GM19324 (cell line): Measurements from ENCODE around the gene MXRA8.

Experiments used
- ATAC-seq: cut with Tn5 transposase; IDR thresholded peaks from one replicate; pipeline ENCODE4 v1.9.1; 2021; ENCODE audit warnings: mild to moderate bottlenecking, moderate library complexity; ENCODE audit not compliant: unreplicated experiment, low FRiP score

MXRA8 gene

DNA sequence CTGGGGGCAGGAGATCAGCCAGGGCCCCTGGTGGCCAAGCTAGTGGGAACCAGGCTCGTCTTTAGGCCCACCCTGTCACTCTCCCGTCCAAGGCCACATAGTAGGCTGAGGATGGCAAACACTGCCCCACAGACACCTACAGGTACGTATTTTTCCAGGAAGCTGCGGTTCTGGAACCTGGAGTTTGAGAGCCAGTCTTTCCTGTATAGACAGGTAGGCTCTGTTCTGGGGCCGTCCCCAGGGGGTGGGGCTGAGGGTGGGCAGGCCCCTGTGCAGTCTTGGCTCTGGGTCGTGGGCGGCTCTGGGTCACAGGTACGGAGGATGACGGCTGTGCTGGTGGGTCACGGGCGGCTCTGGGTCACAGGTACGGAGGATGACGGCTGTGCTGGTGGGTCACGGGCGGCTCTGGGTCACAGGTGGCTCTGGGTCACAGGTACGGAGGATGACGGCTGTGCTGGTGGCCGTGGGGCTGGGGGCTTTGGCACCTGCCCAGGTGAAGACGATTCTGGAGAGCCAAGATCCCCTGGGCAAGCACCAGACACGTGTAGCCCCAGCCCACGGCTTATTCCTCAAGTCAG is 47.8 kb downstream of the MXRA8 start:
- no peak for ATAC-seq

GRCh38 chr1:1310109-1310385 is 48.3 kb downstream of the MXRA8 start:
- no peak for ATAC-seq

GRCh38 chr1:1309251-1310108 is 48.9 kb downstream of the MXRA8 start:
- no peak for ATAC-seq

GRCh38 chr1:1308756-1309250 is 49.6 kb downstream of the MXRA8 start:
- peak; percentile 0 for ATAC-seq

DNA sequence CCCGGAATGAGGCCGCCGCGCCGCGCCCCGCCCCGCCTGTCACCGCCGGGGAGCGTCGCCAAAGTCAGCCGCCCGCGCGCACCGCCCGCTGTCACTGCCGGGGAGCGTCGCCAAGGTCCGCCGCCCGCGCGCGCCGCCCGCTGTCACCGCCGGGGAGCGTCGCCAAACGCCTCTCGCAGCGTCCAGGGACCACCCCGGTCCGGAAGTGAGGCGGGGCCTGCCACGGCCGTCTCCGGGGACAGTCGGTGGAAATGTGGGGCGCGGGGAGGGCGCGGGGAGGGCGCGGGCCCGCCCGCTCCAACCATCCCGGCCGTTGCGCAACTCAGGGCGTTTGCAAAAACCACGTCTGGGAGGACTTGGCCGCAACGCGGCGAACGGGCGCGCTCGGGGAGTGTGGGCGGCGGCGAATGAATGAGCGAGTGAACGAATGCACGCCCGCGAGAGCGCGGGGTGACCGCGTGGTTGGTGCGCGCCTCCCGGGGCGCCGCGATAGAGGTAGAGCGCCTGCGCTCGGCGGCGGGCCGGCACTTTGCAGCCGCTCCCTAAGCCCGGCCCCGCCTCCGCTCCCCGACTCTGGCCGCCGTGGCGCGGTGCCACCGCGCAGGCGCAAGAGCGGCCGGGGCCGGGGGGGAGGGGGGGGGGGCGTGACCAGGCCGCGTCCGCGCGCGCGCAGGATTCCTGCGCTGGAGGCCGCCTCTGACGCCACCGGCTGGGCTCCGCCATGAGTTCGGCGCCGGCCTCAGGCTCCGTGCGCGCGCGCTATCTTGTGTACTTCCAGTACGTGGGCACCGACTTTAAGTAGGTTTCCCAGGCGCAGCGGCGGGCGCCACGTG is 50.2 kb downstream of the MXRA8 start, which contains the start of the genes ACAP3 and PUSL1:
Gene ACAP3, minus strand, starts transcription at position 8 of the 833 bp plus-strand sequence. CDS start 115 bp downstream, outside the sequence.
Gene PUSL1, plus strand, starts transcription at position 675 of the 833 bp plus-strand sequence. Its CDS starts 47 bp downstream, at position 722.
- peak; percentile 76 for ATAC-seq

DNA sequence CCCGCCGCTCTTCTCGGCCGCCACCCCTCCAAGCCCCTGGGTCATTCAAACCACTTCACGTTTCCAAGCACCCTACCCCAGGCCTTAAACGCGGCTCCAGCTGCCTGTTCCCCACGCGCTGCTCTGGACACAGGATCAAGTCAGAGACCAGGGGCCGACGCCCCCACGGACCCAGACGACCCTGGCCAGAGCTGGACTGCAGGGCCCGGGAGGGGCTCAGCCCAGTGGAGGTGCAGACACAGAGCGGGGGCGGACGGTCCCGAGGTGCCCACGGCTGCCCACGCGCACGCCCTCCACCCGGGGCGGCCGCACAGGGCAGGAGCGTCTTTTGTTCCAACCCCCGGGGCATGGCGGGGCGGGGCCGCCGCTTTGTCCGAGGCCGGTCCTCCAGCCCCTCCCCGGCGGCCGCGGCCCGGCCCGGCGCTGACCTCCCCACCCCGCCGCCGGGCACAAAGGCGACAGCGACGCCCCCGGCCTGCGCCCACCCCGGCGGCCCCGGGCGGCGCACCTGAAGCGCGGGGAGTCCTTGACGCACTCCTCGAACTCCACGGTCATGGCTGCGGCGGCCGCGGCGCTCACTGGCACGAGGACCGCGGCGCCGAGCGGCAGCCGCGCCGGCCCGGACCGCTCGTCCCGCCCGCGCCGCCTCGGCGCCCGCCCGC is 51.0 kb downstream of the MXRA8 start:
- ATAC-seq: peak; percentile 16

GRCh38 chr1:1306661-1307260 is 51.6 kb downstream of the MXRA8 start:
- no peak for ATAC-seq

DNA sequence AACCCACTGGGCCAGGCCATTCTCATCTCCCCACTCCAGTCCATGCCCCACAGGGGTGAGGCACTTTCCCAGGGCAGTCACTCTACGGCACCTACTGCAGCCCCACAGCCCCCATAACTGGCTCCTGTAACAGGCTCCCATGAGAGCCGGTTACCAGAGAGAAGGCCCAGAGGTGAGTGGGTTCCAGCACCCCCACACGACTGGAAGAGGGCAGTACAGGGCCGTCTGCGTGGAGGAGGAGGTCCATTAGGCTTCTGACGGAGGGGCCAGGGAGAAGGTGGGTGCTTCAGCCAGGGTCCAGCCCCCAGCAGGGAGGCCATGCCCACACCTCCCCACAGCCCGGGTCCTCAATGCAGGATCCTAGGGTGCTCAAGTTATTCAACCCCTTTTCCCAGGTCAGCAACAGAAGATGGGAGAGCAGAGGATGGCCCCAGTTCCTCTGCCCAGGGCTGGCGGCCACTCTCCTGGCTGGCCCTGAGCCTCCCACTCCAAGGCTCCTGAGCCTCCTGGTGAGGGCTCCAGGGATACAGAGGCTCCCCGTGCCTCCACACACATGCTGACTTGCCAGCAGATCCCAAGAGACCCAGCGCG is 52.2 kb downstream of the MXRA8 start:
- ATAC-seq: no peak

GRCh38 chr1:1305300-1306069 is 52.9 kb downstream of the MXRA8 start:
- ATAC-seq: no peak

GRCh38 chr1:1304331-1305299 is 53.7 kb downstream of the MXRA8 start:
- ATAC-seq: no peak

- ATAC-seq: no peak
These were observed 54.6 kb downstream of the MXRA8 start for GRCh38 chr1:1303736-1304135.

DNA sequence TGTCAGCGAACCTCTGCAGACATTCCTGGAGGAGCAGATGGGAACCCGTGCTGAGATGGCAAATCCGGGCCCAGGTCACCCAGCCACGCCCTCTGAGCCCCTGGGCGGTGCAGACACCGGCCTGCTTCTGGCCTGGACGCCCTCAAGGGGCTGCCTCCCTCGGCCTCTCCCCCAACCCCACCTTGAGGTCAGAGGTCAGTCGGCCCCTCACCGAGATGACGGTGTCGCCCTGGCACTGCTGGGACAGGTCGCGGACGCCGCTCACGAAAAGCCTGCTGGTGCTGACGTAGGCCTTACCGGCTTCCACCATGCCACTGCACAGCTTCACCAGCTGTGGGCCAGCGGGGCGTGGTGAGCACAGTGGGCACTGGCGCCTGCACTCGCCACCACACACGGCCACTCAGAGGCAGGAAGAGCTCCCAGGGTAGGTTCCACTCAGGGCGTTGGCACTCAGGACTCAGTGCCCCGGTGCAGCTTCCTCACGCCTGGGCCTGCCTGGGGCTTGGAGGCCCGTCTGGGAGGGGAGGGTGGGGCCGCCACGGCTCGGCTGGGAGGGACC is 55.3 kb downstream of the MXRA8 start:
- ATAC-seq: no peak
